HCT116 (cell line): ENCODE results near the gene B4GALNT3. TPM values are rescaled to one million over a fixed set of nuclear protein-coding genes. Genes with fewer than 3 reads are reported as not detected.
A peak's percentile ranks its signal among the peaks of the same experiment; 100 is the strongest.

Experiments used
- ATAC-seq: fragments of 200-7000 bp; cut with Tn5 transposase; 2 replicates; pipeline ENCODE4 v1.9.1; 2020; ENCODE audit warnings: mild to moderate bottlenecking, moderate library complexity
- BruUV-seq: library from RNA; stranded (reverse); fragments of 400-500 nt; replicated peaks from 2 replicates; lab custom pipeline; 2021; lab: Mats Ljungman, UMichigan
- CTCF ChIA-PET: fragments of 300-600 bp; sonication (Branson Sonifier 250); formaldehyde crosslinking; loops from one replicate; lab custom pipeline; 2021; ENCODE audit warnings: antibody characterized with exemption; lab: Charles Lee
- POLR2A ChIA-PET: fragments of 300-600, 350-600 bp; sonication (Branson Sonifier 250); formaldehyde crosslinking; loops from one replicate; lab custom pipeline; 2021; ENCODE audit warnings: antibody characterized with exemption; lab: Charles Lee
- RAD21 ChIA-PET, 2 experiments: fragments of 300-600 bp; sonication (Branson Sonifier 250); formaldehyde crosslinking; loops; one replicate each; lab custom pipeline; 2023; ENCODE audit warnings: low total read pairs in 2 of 2; ENCODE audit not compliant: uncharacterized antibody in 2 of 2, unreplicated experiment in 2 of 2, low non-redundant PET in 1 of 2; lab: Charles Lee
- DNase-seq: peaks from one replicate; pipeline ENCODE4 v3.0.0-alpha.2; 2010; ENCODE audit warnings: low read depth, low spot score
- H2AFZ ChIP-seq: fragments of 200-600 bp; shearing (Covaris generic), sonication (generic); 2 replicates; pipeline ENCODE4 v1.6.1; 2017; ENCODE audit warnings: low read depth, mixed run types, mixed read lengths, antibody characterized with exemption, low read length; ENCODE audit not compliant: poor library complexity, severe bottlenecking
- H3K27ac ChIP-seq: 2 replicates; pipeline ENCODE4 v1.5.1; 2012; ENCODE audit warnings: low read depth, low read length
- H3K27me3 ChIP-seq: fragments of 200-600 bp; sonication (generic); 2 replicates; pipeline ENCODE4 v1.6.1; 2016; ENCODE audit warnings: mixed run types, low read length, mixed read lengths; ENCODE audit not compliant: insufficient read depth
- H3K36me3 ChIP-seq, 2 experiments: fragments of 200-500 bp in 1 of 2; fragments of 200-600 bp in 1 of 2; sonication (Bioruptor generic) in 1 of 2; sonication (generic) in 1 of 2; 2 replicates each; pipeline versions ENCODE4 v1.5.1 to v1.6.1; 2014 to 2016; ENCODE audit warnings: low read length in 2 of 2, inconsistent platforms in 1 of 2, mixed read lengths in 1 of 2, mixed run types in 1 of 2; ENCODE audit not compliant: insufficient read depth in 2 of 2, control insufficient read depth in 1 of 2
- H3K4me1 ChIP-seq, 2 experiments: fragments of 200-600 bp in 1 of 2; sonication (generic) in 1 of 2; 2 replicates each; pipeline versions ENCODE4 v1.5.1 to v1.6.1; 2012 to 2017; ENCODE audit warnings: low read length in 2 of 2, inconsistent platforms in 1 of 2, mild to moderate bottlenecking in 1 of 2, mixed read lengths in 1 of 2, mixed run types in 1 of 2, moderate library complexity in 1 of 2; ENCODE audit not compliant: insufficient read depth in 2 of 2, control insufficient read depth in 1 of 2
- H3K4me2 ChIP-seq: fragments of 200-600 bp; sonication (generic); 2 replicates; pipeline ENCODE4 v1.6.1; 2017; ENCODE audit warnings: mixed run types, low read length, mixed read lengths
- H3K4me3 ChIP-seq, 2 experiments: fragments of 200-600 bp in 1 of 2; sonication (generic) in 1 of 2; replicated peaks in 1 of 2; 2 replicates each; pipeline ENCODE4 v1.5.1; 2011 to 2016; ENCODE audit warnings: low read length in 2 of 2, control low read depth in 1 of 2, low read depth in 1 of 2, mild to moderate bottlenecking in 1 of 2, mixed read lengths in 1 of 2, mixed run types in 1 of 2
- H3K79me2 ChIP-seq: fragments of 200-600 bp; sonication (generic); 2 replicates; pipeline ENCODE4 v1.6.1; 2017; ENCODE audit warnings: mild to moderate bottlenecking, mixed run types, low read length, moderate library complexity, mixed read lengths; ENCODE audit not compliant: insufficient read depth
- H3K9ac ChIP-seq: fragments of 200-600 bp; sonication (generic); 2 replicates; pipeline ENCODE4 v1.6.1; 2016; ENCODE audit warnings: low read length, mixed read lengths
- H3K9me2 ChIP-seq: fragments of 200-600 bp; sonication (generic), shearing (Covaris generic); 2 replicates; pipeline ENCODE4 v1.6.1; 2017; ENCODE audit warnings: mixed run types, mild to moderate bottlenecking, moderate library complexity; ENCODE audit not compliant: insufficient read depth
- H3K9me3 ChIP-seq, 2 experiments: fragments of 200-500 bp in 1 of 2; fragments of 200-600 bp in 1 of 2; sonication (Bioruptor generic) in 1 of 2; sonication (generic) in 1 of 2; 2 replicates each; pipeline ENCODE4 v1.6.1; 2014 to 2017; ENCODE audit warnings: low read length in 2 of 2, mixed read lengths in 2 of 2, inconsistent platforms in 1 of 2, low read depth in 1 of 2, mild to moderate bottlenecking in 1 of 2, mixed run types in 1 of 2, moderate library complexity in 1 of 2; ENCODE audit not compliant: control insufficient read depth in 1 of 2, insufficient read depth in 1 of 2
- H4K20me1 ChIP-seq: fragments of 200-600 bp; sonication (generic), shearing (Covaris generic); 2 replicates; pipeline ENCODE4 v1.6.1; 2017; ENCODE audit warnings: mixed run types, mild to moderate bottlenecking, moderate library complexity; ENCODE audit not compliant: insufficient read depth
- EZH2 ChIP-seq: fragments of 200-600 bp; sonication (generic); IDR thresholded peaks from 2 replicates; pipeline ENCODE4 v1.6.1; 2017; ENCODE audit warnings: antibody characterized with exemption, mixed run types
- POLR2AphosphoS5 ChIP-seq: IDR thresholded peaks from 2 replicates; pipeline ENCODE4 v1.6.1; 2011; ENCODE audit warnings: mild to moderate bottlenecking, low read depth, low read length, moderate library complexity
- RAD21 ChIP-seq: IDR thresholded peaks from 2 replicates; pipeline ENCODE4 v1.6.1; 2012; ENCODE audit warnings: low read depth, mild to moderate bottlenecking
- YY1 ChIP-seq: IDR thresholded peaks from 2 replicates; pipeline ENCODE4 v1.6.1; 2011; ENCODE audit warnings: low read length, low read depth, moderate library complexity, mild to moderate bottlenecking; ENCODE audit not compliant: insufficient replicate concordance; ENCODE audit errors: extremely low read depth
- ZBTB33 ChIP-seq: IDR thresholded peaks from 2 replicates; pipeline ENCODE4 v1.6.1; 2011; ENCODE audit warnings: mild to moderate bottlenecking, low read length, moderate library complexity; ENCODE audit not compliant: insufficient replicate concordance; ENCODE audit errors: extremely low read depth
- intact Hi-C: fragments of 100-400 bp; cut with micrococcal nuclease; formaldehyde crosslinking; loops from 2 replicates; pipeline ENCODE4 v1.10.0; 2022
- total RNA-seq: library from RNA; stranded (reverse); gene quantifications from one replicate; pipeline ENCODE4 v1.2.1, GENCODE V29; 2021; ENCODE audit not compliant: unreplicated experiment

Gene B4GALNT3
- total RNA-seq, 1 experiment from 2014 or later = 18.2 TPM

GRCh38 chr12:570921-571794 lies 111.4 kb downstream of the B4GALNT3 start:
- H3K9ac ChIP-seq = peak overlapping the region; percentile 92
- intact Hi-C loops = loop anchor here (1.0 to 5.0 kb wide), 7 partner anchors 181 to 1034 kb away; partner anchors contain the start of genes RAD52 and WNK1
- ChIA-PET CTCF (interaction anchor here (0.6 to 3.8 kb wide), 17 partner anchors 180 to 1220 kb away, joined by 3 to 41 read pairs (median 5); partner anchors contain the start of genes RAD52 and WNK1), RAD21 (interaction anchor here (0.5 to 1.5 kb wide), 8 partner anchors 180 to 1012 kb away, joined by 3 to 4 read pairs (median 3); partner anchors contain the start of genes RAD52 (in 1 of the 2) and WNK1 (in 1 of the 2)), POLR2A (interaction anchor here (0.6 to 4.0 kb wide), 5 partner anchors 65 to 378 kb away, joined by 3 to 23 read pairs (median 5); partner anchors contain the start of genes RAD52 and WNK1)
- ATAC-seq (peak; percentile 71), DNase-seq (peak; percentile 81)
- H3K4me1 ChIP-seq = peaks cover 29 to 64% of the 10 kb centered on the region in 2 experiments
- TF ChIP-seq ZBTB33 (no peak), RAD21 (no peak), POLR2AphosphoS5 (peak; percentile 30; the same call in 1 of the 2 replicates), YY1 (no peak), EZH2 (no peak)
- H3K4me3 ChIP-seq = peak overlapping the region; percentile 58 to 81
- H2AFZ ChIP-seq = peak overlapping the region; percentile 7
- no peaks in the 10 kb centered on the region for H3K36me3 ChIP-seq
- H4K20me1 ChIP-seq = no peaks in the 10 kb centered on the region
- H3K9me2 ChIP-seq = no peaks in the 10 kb centered on the region
- no peaks in the 10 kb centered on the region for H3K27me3 ChIP-seq
- no peaks in the 10 kb centered on the region for H3K9me3 ChIP-seq
- TSS peak; percentile 77 for BruUV-seq
- H3K79me2 ChIP-seq = no peaks in the 10 kb centered on the region
- peak overlapping the region; percentile 100 for H3K4me2 ChIP-seq
- peak overlapping the region; percentile 93 for H3K27ac ChIP-seq
